GM18502 (cell line): ENCODE results near the gene GPR137.
A peak's percentile ranks its signal among the peaks of the same experiment; 100 is the strongest.

ENCODE experiments used
- ATAC-seq: cut with Tn5 transposase; IDR thresholded peaks from one replicate; pipeline ENCODE4 v1.9.1; 2021; ENCODE audit warnings: mild to moderate bottlenecking; ENCODE audit not compliant: unreplicated experiment, poor library complexity

Gene GPR137

GRCh38 chr11:64249038-64249437 lies 36.6 kb upstream of the GPR137 start:
- ATAC-seq = no peak

- no peak for ATAC-seq
Observed at GRCh38 chr11:64249563-64250414, 35.9 kb upstream of the GPR137 start.

GRCh38 chr11:64250415-64251015 lies 35.1 kb upstream of the GPR137 start:
- no peak for ATAC-seq

- peak; percentile 42 for ATAC-seq
Observed at GRCh38 chr11:64251016-64251752, 34.5 kb upstream of the GPR137 start, which contains the start of gene PLCB3. PLCB3 (plus strand) TSS chr11:64251530; CDS start chr11:64251650, 120 bp downstream.

GRCh38 chr11:64251753-64252002 lies 34.0 kb upstream of the GPR137 start:
- no peak for ATAC-seq

GRCh38 chr11:64252003-64252872 lies 33.4 kb upstream of the GPR137 start:
- no peak for ATAC-seq

GRCh38 chr11:64253043-64253442 lies 32.6 kb upstream of the GPR137 start:
- no peak for ATAC-seq

- ATAC-seq = no peak
Observed at GRCh38 chr11:64253481-64253880, 32.2 kb upstream of the GPR137 start.

GRCh38 chr11:64254326-64254725 lies 31.3 kb upstream of the GPR137 start:
- ATAC-seq = no peak

GRCh38 chr11:64255135-64256128 lies 30.2 kb upstream of the GPR137 start:
- no peak for ATAC-seq

GRCh38 chr11:64256300-64256699 lies 29.3 kb upstream of the GPR137 start:
- no peak for ATAC-seq

- ATAC-seq = no peak
Observed at GRCh38 chr11:64258356-64258755, 27.3 kb upstream of the GPR137 start.

GRCh38 chr11:64258946-64259532 lies 26.6 kb upstream of the GPR137 start:
- no peak for ATAC-seq

- no peak for ATAC-seq
Observed at GRCh38 chr11:64259533-64260067, 26.0 kb upstream of the GPR137 start.

- ATAC-seq = no peak
Observed at GRCh38 chr11:64260147-64260708, 25.4 kb upstream of the GPR137 start.

- no peak for ATAC-seq
Observed at GRCh38 chr11:64261556-64262080, 24.0 kb upstream of the GPR137 start.

GRCh38 chr11:64262271-64263002 lies 23.2 kb upstream of the GPR137 start:
- ATAC-seq = no peak
